NT2/D1 (cell line): Measurements from ENCODE around the gene ATF7IP2.

Experiments used
- DNase-seq: peaks from one replicate; pipeline ENCODE4 v3.0.0-alpha.2; 2011; ENCODE audit warnings: low read depth, low spot score
- H3K27me3 ChIP-seq: 2 replicates; pipeline ENCODE4 v1.6.0; 2011; ENCODE audit warnings: mild to moderate bottlenecking; ENCODE audit not compliant: insufficient read length, insufficient read depth
- H3K36me3 ChIP-seq: 2 replicates; pipeline ENCODE4 v1.6.1; 2011; ENCODE audit warnings: mild to moderate bottlenecking, low read length, mixed read lengths; ENCODE audit not compliant: insufficient read depth, insufficient read length
- H3K4me1 ChIP-seq: 2 replicates; pipeline ENCODE4 v1.5.1; 2011; ENCODE audit not compliant: insufficient read depth, insufficient read length
- H3K4me3 ChIP-seq: 2 replicates; pipeline ENCODE4 v1.5.1; 2011; ENCODE audit warnings: low read depth; ENCODE audit not compliant: insufficient read length
- H3K9ac ChIP-seq: 2 replicates; pipeline ENCODE4 v1.6.0; 2011; ENCODE audit warnings: low read depth; ENCODE audit not compliant: insufficient read length
- H3K9me3 ChIP-seq: 2 replicates; pipeline ENCODE4 v1.5.1; 2011; ENCODE audit warnings: mild to moderate bottlenecking, low read length; ENCODE audit not compliant: insufficient read depth
- SUZ12 ChIP-seq: IDR thresholded peaks from 2 replicates; pipeline ENCODE4 v1.6.1; 2011; ENCODE audit not compliant: insufficient read length, insufficient read depth; ENCODE audit errors: extremely low read depth
- YY1 ChIP-seq: IDR thresholded peaks from 2 replicates; pipeline ENCODE4 v1.6.1; 2011; ENCODE audit not compliant: insufficient read length, insufficient read depth
- ZNF274 ChIP-seq: IDR thresholded peaks from 2 replicates; pipeline ENCODE4 v1.6.1; 2011; ENCODE audit warnings: mild to moderate bottlenecking, low read depth, low read length

The ATF7IP2 gene

DNA sequence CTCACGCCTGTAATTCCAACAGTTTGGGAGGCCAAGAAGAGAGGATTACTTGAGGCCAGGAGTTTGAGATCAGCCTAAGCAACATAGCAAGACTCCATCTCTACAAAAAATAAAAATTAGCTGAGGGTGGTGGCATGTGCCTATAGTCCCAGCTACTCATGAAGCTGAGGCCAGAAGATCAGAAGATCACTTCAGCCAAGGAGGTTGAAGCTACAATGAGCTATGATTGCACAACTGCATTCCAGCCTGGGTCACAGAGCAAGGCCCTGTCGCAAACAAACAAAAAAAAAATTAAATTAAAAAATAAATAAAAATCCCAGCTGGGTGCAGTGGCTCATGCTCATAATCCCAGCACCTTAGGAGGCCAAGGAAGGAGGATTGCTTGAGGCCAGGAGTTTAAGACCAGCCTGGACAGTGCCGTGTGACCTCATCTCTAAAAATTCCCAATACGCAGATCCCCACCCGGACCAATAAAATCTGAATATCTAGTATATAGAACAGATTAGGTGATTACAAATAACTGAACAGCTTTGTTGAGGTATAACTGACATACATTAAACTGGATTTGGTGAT, 18.2 kb upstream of the ATF7IP2 start:
- Histone ChIP-seq H3K9me3 (peaks cover 3% of the 10 kb centered on the region; the same call in 1 of the 2 replicates), H3K36me3 (no peaks in the 10 kb centered on the region), H3K9ac (no peak overlapping the region), H3K4me1 (no peaks in the 10 kb centered on the region), H3K27me3 (no peaks in the 10 kb centered on the region), H3K4me3 (no peak overlapping the region)
- no peak for TF ChIP-seq SUZ12
- DNase-seq, result no peak

DNA sequence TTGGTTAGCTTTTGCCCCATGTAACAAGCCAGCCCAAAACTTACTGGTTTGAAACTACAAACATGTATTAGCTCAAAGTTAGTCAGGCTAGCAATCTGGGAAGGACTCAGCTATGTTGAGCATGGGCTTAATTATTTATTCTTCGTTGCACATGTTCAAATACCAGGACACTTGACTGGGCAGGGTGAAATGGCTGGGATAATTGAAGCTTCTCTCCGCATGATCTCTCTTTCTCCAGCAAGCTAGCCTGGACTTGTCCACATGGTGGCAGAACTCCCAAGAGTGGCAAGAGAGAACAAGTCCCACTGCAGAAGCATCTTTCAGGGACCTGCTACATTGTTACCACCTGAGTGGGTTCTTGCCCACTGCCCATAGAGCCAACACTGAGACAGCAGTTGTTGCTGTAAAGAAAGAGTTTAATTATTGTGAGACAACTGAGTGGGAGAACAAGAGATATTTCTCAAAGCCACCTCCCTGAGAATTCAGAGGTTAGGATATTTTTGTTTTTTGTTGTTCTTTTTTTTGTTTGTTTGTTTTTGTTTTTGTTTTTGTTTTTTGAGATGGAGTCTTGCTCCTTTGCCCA, 16.8 kb upstream of the ATF7IP2 start:
- Histone ChIP-seq H3K4me1 (no peaks in the 10 kb centered on the region), H3K4me3 (no peak overlapping the region), H3K9me3 (peaks cover 3% of the 10 kb centered on the region; the same call in 1 of the 2 replicates), H3K36me3 (no peaks in the 10 kb centered on the region), H3K27me3 (no peaks in the 10 kb centered on the region), H3K9ac (no peak overlapping the region)
- DNase-seq, result no peak
- TF ChIP-seq YY1, result no peak
- no peak for TF ChIP-seq ZNF274
- TF ChIP-seq SUZ12, result no peak

DNA sequence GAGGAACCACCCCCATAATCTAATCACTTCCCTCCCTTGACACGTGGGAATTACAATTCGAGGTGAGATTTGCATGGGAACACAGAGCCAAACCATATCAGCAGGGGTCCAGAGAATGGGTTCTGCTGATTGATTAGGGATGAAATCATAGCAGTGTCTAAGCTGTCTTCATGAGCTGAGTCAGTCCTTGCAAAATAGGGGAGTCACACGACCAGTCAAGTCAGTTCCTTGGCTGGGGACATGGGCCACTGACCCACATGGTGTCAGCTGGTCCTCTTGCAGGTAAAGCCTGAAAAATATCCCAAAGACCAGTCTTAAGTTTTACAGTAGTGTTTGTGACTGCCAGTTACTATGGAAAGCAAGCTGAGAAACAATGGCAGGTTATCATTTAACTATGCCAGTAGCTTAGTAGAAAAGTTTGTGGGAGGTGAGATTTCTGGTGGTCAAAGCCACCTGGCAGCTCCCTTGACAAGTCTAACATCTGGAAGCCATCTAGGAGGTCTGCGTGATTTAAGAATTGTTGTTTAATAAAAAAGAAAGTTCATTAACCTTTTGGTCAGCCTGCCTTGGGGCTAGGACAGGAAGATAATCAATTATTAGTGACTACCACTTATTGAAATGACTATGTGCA, 15.7 kb upstream of the ATF7IP2 start:
- no peaks in the 10 kb centered on the region for H3K4me1 ChIP-seq
- no peaks in the 10 kb centered on the region for H3K27me3 ChIP-seq
- H3K4me3 ChIP-seq, result no peak overlapping the region
- TF ChIP-seq SUZ12 (no peak), ZNF274 (no peak), YY1 (no peak)
- H3K9me3 ChIP-seq, result peaks cover 3% of the 10 kb centered on the region; the same call in 1 of the 2 replicates
- DNase-seq, result no peak
- H3K36me3 ChIP-seq, result no peaks in the 10 kb centered on the region
- no peak overlapping the region for H3K9ac ChIP-seq

DNA sequence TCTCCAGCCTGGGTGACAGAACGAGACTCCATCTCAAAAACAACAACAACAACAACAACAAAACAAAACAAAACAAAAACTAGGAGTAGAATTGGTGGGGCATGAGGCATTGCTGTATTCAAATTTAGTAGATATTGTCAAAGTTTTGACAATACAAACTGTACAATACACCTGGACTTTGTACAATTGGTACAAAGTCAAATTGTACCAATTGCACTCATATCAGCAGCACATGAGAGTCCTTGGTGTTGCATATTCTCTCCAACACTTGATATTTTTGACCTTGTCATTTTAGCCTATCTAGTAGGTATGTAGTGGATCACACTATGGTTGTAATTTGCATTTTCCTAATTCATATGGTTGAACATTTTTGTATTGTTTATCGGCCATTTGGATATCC, 14.3 kb upstream of the ATF7IP2 start:
- no peak for TF ChIP-seq YY1
- no peak for TF ChIP-seq SUZ12
- no peak for TF ChIP-seq ZNF274
- no peak overlapping the region for H3K9ac ChIP-seq
- H3K4me1 ChIP-seq, result no peaks in the 10 kb centered on the region
- H3K9me3 ChIP-seq, result peaks cover 3% of the 10 kb centered on the region; the same call in 1 of the 2 replicates
- no peak overlapping the region for H3K4me3 ChIP-seq
- no peaks in the 10 kb centered on the region for H3K27me3 ChIP-seq
- no peaks in the 10 kb centered on the region for H3K36me3 ChIP-seq
- no peak for DNase-seq

DNA sequence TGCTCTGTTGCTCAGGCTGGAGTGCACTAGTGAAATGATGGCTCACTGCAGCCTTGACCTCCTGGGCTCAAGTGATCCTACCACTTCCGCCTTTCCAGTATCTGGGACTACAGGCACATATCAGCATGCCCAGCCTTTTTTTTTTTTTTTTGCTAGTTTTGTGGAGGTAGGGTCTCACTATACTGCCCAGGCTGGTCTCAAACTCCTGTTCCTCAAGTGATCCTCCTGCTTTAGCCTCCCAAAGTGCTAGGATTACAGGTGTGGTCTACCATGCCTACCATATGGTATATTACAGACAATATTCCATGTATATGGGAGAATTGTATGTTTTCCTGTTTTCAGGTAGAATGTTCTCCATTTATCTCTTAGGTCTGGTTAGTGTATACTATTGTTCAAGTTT, 12.3 kb upstream of the ATF7IP2 start:
- Histone ChIP-seq H3K4me3 (no peak overlapping the region), H3K4me1 (no peaks in the 10 kb centered on the region)

DNA sequence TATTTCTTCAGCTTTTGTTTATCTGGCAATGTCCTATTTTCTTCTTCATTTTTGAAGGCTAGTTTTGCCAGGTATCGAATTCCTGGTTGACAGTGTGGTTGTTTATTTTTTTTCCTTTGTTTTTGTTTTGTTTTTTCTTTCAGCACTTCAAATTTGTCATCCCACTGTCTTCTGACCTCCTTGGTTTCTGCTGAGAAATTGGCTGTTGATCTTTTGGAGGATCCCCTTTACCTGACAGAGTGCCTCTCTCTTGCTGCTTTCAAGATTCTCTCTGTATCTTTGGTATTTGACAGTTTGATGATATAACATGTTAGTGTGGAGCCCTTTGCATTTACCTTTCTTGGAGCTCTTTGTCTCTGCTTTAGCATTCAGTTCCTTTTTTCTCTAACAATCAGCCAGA, 9.6 kb upstream of the ATF7IP2 start:
- Histone ChIP-seq H3K4me1 (no peaks in the 10 kb centered on the region), H3K4me3 (no peak overlapping the region), H3K36me3 (no peaks in the 10 kb centered on the region), H3K9ac (no peak overlapping the region), H3K9me3 (0 out of 2 replicates have a peak, but pooled peaks cover 3% of the 10 kb centered on the region), H3K27me3 (no peaks in the 10 kb centered on the region)
- DNase-seq, result no peak
- TF ChIP-seq ZNF274 (no peak), YY1 (no peak), SUZ12 (no peak)

More for the DNA sequence above, 12.3 kb upstream of the ATF7IP2 start:
- no peaks in the 10 kb centered on the region for H3K27me3 ChIP-seq
- DNase-seq, result no peak
- peaks cover 3% of the 10 kb centered on the region; the same call in 1 of the 2 replicates for H3K9me3 ChIP-seq
- TF ChIP-seq YY1, result no peak
- no peak for TF ChIP-seq ZNF274
- TF ChIP-seq SUZ12, result no peak
- no peak overlapping the region for H3K9ac ChIP-seq
- no peaks in the 10 kb centered on the region for H3K36me3 ChIP-seq

DNA sequence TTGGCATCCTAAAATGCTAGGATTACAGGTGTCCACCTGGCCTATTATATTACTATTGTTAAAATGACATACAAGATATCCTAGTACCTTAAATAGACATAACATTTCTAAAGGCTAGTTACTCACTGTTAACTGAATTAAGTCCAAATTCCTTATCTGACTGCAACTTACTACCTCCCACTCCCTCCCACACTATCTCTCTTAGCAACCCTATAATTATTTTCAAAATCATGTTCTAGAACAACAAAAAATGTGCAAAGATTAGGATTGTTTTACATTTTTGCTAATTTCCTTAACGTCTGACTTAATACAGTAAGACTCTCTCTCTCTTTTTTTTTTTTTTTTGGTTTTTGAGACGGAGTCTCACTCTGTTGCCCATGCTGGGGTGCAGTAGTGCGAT, 2.2 kb upstream of the ATF7IP2 start:
- DNase-seq, result no peak
- TF ChIP-seq ZNF274, result no peak
- TF ChIP-seq YY1, result no peak
- TF ChIP-seq SUZ12, result no peak
- Histone ChIP-seq H3K36me3 (peaks cover 9% of the 10 kb centered on the region), H3K9me3 (peaks cover 8% of the 10 kb centered on the region; the same call in 1 of the 2 replicates), H3K9ac (no peak overlapping the region), H3K4me1 (no peaks in the 10 kb centered on the region), H3K27me3 (no peaks in the 10 kb centered on the region), H3K4me3 (no peak overlapping the region)
